Stimulated activated CD8-positive, alpha-beta memory T cell treated with anti-CD3 and anti-CD28 coated beads, Interleukin-4, amount 100 ng/mL, for 24 hours (primary cell): ENCODE measurements around the gene DNAJB1.

Source experiments
- DNase-seq: peaks from one replicate; pipeline ENCODE4 v3.0.0-alpha.2; 2020; ENCODE audit warnings: low read depth

The DNAJB1 gene

GRCh38 chr19:14473073-14473977 lies 44.9 kb downstream of the DNAJB1 start:
- DNase-seq, result no peak

- DNase-seq, result peak; percentile 82
These were observed 45.8 kb downstream of the DNAJB1 start for GRCh38 chr19:14472202-14472938.

DNA sequence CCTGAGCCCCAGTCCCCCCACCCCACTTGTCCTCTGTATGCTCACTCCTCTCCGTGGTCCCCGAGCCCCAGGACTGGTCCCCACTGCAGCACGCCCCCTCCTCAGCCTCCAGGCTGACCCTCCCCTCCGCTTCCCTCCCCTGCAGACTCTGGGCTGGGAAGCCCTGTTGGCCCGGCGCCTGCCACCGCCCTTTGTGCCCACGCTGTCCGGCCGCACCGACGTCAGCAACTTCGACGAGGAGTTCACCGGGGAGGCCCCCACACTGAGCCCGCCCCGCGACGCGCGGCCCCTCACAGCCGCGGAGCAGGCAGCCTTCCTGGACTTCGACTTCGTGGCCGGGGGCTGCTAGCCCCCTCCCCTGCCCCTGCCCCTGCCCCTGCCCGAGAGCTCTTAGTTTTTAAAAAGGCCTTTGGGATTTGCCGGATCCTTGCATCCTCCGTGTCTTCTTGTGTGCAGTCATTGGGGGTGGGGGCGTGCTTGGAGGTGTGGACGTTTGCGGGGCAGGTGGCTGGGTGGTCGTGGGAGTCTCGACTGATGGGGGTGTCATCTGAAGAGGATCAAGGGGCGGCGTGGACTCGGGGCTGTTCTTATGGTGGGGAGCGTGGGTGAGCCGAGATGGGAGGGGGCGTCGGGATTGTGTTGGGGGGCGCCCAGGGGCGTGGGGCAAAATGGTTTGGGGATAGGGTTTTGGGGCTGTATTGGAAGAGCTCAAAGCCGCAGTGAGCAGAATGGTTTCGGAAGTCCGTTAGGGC lies 46.6 kb downstream of the DNAJB1 start:
- DNase-seq, result no peak

- DNase-seq, result no peak
These were observed 47.9 kb downstream of the DNAJB1 start for GRCh38 chr19:14470031-14470876.

DNA sequence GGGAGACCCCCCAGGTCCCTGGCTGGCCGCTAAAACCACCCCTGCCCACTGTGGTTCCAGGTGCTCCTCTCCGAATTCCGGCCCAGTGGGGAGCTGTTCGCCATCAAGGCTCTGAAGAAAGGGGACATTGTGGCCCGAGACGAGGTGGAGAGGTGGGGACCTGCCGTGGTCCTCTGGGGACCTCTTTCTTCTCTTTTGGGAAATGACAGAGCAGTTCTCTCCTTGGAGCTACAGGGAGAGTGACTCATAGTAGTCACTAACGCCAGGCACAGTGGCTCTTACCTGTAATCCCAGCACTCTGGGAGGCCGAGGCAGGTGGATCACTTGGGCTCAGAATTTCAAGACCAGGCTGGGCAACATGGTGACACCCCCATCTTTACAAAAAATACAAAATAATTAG lies 50.4 kb downstream of the DNAJB1 start:
- no peak for DNase-seq

GRCh38 chr19:14467391-14467790 lies 50.8 kb downstream of the DNAJB1 start:
- no peak for DNase-seq
